PC-9 (cell line): ENCODE results near the gene ARHGAP26.
"Not testable (repeated sequence)": the region's sequence is repeated elsewhere in the genome, so short reads cannot be mapped to it uniquely, and the experiment has no call there.

Experiments used
- EZH2 ChIP-seq: fragments of 200-600 bp; sonication (generic); IDR thresholded peaks from 2 replicates; pipeline ENCODE4 v1.8.0; 2017; ENCODE audit warnings: antibody characterized with exemption, low read depth
- TF ChIP-seq, protein P1 (sequence below): fragments of 200-600 bp; sonication (generic); conservative IDR thresholded peaks from 2 replicates; pipeline ENCODE4 v1.6.1; 2017; ENCODE audit warnings: mixed run types, antibody characterized with exemption, mild to moderate bottlenecking, moderate library complexity

- TF ChIP-seq, protein P1, sequence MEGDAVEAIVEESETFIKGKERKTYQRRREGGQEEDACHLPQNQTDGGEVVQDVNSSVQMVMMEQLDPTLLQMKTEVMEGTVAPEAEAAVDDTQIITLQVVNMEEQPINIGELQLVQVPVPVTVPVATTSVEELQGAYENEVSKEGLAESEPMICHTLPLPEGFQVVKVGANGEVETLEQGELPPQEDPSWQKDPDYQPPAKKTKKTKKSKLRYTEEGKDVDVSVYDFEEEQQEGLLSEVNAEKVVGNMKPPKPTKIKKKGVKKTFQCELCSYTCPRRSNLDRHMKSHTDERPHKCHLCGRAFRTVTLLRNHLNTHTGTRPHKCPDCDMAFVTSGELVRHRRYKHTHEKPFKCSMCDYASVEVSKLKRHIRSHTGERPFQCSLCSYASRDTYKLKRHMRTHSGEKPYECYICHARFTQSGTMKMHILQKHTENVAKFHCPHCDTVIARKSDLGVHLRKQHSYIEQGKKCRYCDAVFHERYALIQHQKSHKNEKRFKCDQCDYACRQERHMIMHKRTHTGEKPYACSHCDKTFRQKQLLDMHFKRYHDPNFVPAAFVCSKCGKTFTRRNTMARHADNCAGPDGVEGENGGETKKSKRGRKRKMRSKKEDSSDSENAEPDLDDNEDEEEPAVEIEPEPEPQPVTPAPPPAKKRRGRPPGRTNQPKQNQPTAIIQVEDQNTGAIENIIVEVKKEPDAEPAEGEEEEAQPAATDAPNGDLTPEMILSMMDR, result not testable (repeated sequence)
- not testable (repeated sequence) for TF ChIP-seq EZH2
Observed at GRCh38 chr5:143092711-143093451, 322.7 kb downstream of the ARHGAP26 start.
